Measurements from ENCODE around the gene BRD1.

DNA sequence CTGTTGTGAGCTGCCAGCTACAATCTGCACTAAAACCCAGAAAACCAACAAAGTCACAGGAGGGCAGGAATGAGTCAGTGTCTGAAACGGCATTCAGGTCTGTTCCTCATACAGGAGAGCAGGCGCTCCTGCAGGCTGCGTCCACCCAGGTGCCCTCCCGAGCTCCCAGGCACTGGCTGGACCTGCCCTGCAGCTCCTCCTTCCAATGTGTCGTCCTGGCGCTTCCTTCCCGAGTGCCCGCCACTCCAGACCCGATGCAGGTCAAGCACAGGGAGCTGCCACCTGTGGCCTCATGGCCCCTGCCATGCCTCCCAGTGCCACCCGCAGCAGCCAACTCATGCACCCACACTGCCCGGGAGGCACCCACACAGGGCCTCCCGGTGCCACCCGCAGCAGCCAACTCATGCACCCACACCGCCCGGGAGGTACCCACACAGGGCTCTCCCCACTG, 12.0 kb downstream of the BRD1 start:
- TF ChIP-seq CTCF (IDR thresholded peaks at IDR 0.05; ENCODE audit: low read depth, low read length, poor library complexity, severe bottlenecking): no peak
- no peak for TF ChIP-seq EZH2phosphoT487 (IDR thresholded peaks at IDR 0.05; ENCODE audit: borderline replicate concordance, low read length)

Data from DOHH2 (cell line).